Nephron progenitor cell (in vitro differentiated cells): Measurements from ENCODE around the gene COL9A3.

ENCODE experiments used
- DNase-seq: peaks from one replicate; pipeline ENCODE4 v3.0.0; 2021
- H3K27ac Mint-ChIP-seq: 2 replicates; pipeline ENCODE4 v1.8.0; 2021; ENCODE audit warnings: mild to moderate bottlenecking, moderate library complexity, mixed read lengths
- H3K27me3 Mint-ChIP-seq: 2 replicates; pipeline ENCODE4 v1.8.0; 2021; ENCODE audit warnings: mild to moderate bottlenecking, low read depth, mixed read lengths; ENCODE audit not compliant: poor library complexity
- H3K36me3 Mint-ChIP-seq: 2 replicates; pipeline ENCODE4 v1.8.0; 2021; ENCODE audit warnings: low read depth, mixed read lengths
- H3K4me1 Mint-ChIP-seq: 2 replicates; pipeline ENCODE4 v1.8.0; 2021; ENCODE audit warnings: mixed read lengths
- H3K4me3 Mint-ChIP-seq: 2 replicates; pipeline ENCODE4 v1.8.0; 2021; ENCODE audit warnings: mild to moderate bottlenecking, moderate library complexity, mixed read lengths
- H3K9me3 Mint-ChIP-seq: 2 replicates; pipeline ENCODE4 v1.8.0; 2021; ENCODE audit warnings: mild to moderate bottlenecking, moderate library complexity, mixed read lengths
- CTCF ChIP-seq: fragments of 200-600 bp; sonication (generic); IDR thresholded peaks from 2 replicates; pipeline ENCODE4 v1.5.0; 2021; ENCODE audit warnings: antibody characterized with exemption

The COL9A3 gene

DNA sequence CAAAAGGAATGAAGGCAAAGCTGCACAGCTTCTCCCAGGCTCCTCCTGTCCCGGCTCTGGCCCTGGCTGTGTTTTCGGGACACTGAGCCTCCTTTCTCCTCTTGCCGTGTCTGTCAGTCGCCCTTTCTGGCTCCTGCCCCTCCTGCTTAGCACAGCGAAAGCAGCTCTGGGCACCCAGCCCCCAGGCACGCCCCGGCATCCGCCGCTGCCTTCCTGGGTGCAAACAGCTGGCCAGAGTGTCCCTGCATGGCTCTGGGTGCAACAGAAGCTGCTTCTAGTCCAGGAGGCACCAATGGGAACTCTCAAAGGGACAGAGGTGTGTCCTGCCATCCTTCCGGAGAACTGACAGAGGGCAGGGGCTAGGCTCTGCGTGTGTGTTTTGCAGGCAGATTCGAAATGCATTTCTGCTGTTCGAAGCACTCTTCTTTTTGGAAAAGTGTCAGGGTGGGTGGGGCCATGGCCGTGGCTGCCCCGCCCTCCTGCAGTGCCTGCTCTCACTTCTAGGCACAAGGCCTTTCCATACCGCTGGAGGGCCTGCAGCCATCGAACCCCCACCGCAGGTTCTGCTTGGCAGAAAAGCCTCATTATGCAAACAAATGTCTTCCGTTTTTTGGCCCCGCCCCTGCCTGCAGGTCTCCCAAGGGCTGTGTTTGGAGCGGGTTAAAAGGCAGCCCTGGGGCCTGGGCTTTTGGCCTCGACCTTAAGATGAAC, 15.5 kb downstream of the COL9A3 start:
- H3K36me3 Mint-ChIP-seq = no peaks in the 10 kb centered on the region
- peak overlapping the region; percentile 48 for H3K27ac Mint-ChIP-seq
- peaks cover 42% of the 10 kb centered on the region for H3K4me1 Mint-ChIP-seq
- no peak for DNase-seq
- no peaks in the 10 kb centered on the region for H3K9me3 Mint-ChIP-seq
- TF ChIP-seq CTCF = no peak
- no peak overlapping the region for H3K4me3 Mint-ChIP-seq
- H3K27me3 Mint-ChIP-seq = peaks cover 3% of the 10 kb centered on the region

- TF ChIP-seq CTCF = no peak
- no peaks in the 10 kb centered on the region for H3K9me3 Mint-ChIP-seq
- DNase-seq = no peak
- H3K27me3 Mint-ChIP-seq = peaks cover 3% of the 10 kb centered on the region
- peak overlapping the region; percentile 48 for H3K27ac Mint-ChIP-seq
- H3K4me3 Mint-ChIP-seq = no peak overlapping the region
- no peaks in the 10 kb centered on the region for H3K36me3 Mint-ChIP-seq
- peaks cover 38% of the 10 kb centered on the region for H3K4me1 Mint-ChIP-seq
These were observed 16.1 kb downstream of the COL9A3 start for GRCh38 chr20:62832951-62833391.

GRCh38 chr20:62834967-62835730, 18.3 kb downstream of the COL9A3 start:
- Mint-ChIP-seq H3K4me1 (peaks cover 51% of the 10 kb centered on the region), H3K4me3 (no peak overlapping the region), H3K27ac (peak overlapping the region; percentile 56), H3K9me3 (no peaks in the 10 kb centered on the region), H3K27me3 (peaks cover 3% of the 10 kb centered on the region), H3K36me3 (no peaks in the 10 kb centered on the region)
- no peak for TF ChIP-seq CTCF
- DNase-seq = no peak

DNA sequence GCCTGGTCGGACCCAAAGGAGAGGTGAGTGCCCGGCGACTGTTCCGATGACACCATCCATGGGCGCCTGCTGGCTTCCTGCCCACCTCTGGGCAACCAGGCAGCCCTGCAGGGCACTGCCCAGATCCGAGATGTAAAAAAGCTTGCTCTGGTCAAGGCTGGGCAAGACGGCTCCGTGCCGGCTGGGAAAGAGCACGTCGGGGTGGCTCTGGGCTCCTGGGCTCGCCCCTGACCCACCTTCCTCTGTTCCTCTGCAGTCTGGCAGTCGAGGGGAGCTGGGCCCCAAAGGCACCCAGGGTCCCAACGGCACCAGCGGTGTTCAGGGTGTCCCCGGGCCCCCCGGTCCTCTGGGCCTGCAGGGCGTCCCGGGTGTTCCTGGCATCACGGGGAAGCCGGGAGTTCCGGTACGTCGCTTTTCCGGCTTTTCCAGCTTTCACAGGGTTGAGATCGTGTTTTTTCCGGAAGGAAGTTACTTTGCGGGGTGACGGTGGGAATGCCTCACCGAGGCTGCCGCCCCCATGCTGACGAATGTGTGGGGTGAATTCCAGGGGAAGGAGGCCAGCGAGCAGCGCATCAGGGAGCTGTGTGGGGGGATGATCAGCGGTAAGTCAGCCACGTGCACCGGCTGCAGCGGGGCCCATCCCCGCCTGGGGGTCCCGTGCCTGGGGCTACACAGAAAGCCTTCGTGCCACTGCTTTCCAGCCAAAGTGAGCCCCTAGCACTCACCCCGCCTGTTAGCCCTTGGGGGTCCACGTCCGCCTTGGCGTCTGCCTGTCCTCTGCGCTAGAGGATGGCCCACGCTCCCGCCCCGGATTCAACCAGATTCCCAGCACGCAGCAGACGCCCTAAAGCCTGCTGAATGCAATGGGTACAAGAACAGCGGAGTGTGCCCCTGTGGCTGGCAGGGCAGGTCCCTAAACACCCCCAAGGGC, 19.3 kb downstream of the COL9A3 start:
- DNase-seq = no peak
- peaks cover 62% of the 10 kb centered on the region for H3K4me1 Mint-ChIP-seq
- peaks cover 3% of the 10 kb centered on the region for H3K27me3 Mint-ChIP-seq
- no peak overlapping the region for H3K27ac Mint-ChIP-seq
- no peaks in the 10 kb centered on the region for H3K9me3 Mint-ChIP-seq
- H3K4me3 Mint-ChIP-seq = no peak overlapping the region
- no peaks in the 10 kb centered on the region for H3K36me3 Mint-ChIP-seq
- TF ChIP-seq CTCF = no peak

- Mint-ChIP-seq H3K27me3 (peaks cover 3% of the 10 kb centered on the region), H3K27ac (no peak overlapping the region)
These were observed 20.2 kb downstream of the COL9A3 start for GRCh38 chr20:62836967-62837490.

More at GRCh38 chr20:62836967-62837490, 20.2 kb downstream of the COL9A3 start:
- peaks cover 63% of the 10 kb centered on the region for H3K4me1 Mint-ChIP-seq
- H3K9me3 Mint-ChIP-seq = no peaks in the 10 kb centered on the region
- H3K36me3 Mint-ChIP-seq = no peaks in the 10 kb centered on the region
- no peak for DNase-seq
- no peak overlapping the region for H3K4me3 Mint-ChIP-seq
- TF ChIP-seq CTCF = no peak
